ENCODE results near the gene ADCY10.

DNA sequence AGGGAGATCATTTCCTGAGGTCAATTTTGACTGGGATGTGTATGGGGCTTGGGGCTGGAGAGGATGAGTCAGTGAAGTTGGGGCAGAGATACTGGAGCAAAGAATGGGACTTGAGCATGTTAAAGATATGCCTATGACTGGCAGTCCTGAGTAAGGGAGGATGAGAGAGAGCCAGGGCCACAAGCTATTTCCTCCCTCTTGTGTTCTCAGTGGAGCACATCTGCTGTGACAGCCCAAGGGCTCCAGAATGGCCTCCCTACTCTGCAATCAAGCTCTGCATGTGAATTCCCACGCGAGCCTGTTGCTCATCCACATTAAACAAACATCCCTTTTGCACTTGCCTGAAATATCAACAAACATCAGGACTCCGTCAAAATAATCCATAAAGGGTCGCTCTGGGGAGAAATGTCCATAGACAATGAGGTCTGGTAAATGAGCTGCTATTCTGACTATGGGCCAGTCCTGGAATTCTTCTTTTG is 9.2 kb downstream of the ADCY10 start:
- no peak for TF ChIP-seq CTCF (IDR thresholded peaks at IDR 0.05)
- TF ChIP-seq POLR2A (IDR thresholded peaks at IDR 0.05), result no peak
- no peak for TF ChIP-seq POLR2AphosphoS5 (IDR thresholded peaks at IDR 0.05; ENCODE audit: insufficient read depth in 1 of 2, low read depth in 1 of 2)

All from vagina (tissue), 2 donors.